Retina (tissue), 1 donor: ENCODE results near the gene HBA2.
"Not testable (repeated sequence)": the region's sequence is repeated elsewhere in the genome, so short reads cannot be mapped to it uniquely, and the experiment has no call there.

Source experiments
- DNase-seq: peaks from one replicate; pipeline ENCODE4 v3.0.0-alpha.2; 2016

The HBA2 gene

DNA sequence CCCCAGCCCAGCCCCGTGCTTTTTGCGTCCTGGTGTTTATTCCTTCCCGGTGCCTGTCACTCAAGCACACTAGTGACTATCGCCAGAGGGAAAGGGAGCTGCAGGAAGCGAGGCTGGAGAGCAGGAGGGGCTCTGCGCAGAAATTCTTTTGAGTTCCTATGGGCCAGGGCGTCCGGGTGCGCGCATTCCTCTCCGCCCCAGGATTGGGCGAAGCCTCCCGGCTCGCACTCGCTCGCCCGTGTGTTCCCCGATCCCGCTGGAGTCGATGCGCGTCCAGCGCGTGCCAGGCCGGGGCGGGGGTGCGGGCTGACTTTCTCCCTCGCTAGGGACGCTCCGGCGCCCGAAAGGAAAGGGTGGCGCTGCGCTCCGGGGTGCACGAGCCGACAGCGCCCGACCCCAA lies 3.3 kb downstream of the HBA2 start:
- DNase-seq, result not testable (repeated sequence)

- DNase-seq, result not testable (repeated sequence)
Measured at GRCh38 chr16:176477-177382, 4.1 kb downstream of the HBA2 start, which contains the start of gene HBA1. Gene HBA1 (plus strand): TSS chr16:176680. CDS start chr16:176717, 37 bp downstream.

DNA sequence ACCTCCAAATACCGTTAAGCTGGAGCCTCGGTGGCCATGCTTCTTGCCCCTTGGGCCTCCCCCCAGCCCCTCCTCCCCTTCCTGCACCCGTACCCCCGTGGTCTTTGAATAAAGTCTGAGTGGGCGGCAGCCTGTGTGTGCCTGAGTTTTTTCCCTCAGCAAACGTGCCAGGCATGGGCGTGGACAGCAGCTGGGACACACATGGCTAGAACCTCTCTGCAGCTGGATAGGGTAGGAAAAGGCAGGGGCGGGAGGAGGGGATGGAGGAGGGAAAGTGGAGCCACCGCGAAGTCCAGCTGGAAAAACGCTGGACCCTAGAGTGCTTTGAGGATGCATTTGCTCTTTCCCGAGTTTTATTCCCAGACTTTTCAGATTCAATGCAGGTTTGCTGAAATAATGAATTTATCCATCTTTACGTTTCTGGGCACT lies 4.7 kb downstream of the HBA2 start:
- no peak for DNase-seq

DNA sequence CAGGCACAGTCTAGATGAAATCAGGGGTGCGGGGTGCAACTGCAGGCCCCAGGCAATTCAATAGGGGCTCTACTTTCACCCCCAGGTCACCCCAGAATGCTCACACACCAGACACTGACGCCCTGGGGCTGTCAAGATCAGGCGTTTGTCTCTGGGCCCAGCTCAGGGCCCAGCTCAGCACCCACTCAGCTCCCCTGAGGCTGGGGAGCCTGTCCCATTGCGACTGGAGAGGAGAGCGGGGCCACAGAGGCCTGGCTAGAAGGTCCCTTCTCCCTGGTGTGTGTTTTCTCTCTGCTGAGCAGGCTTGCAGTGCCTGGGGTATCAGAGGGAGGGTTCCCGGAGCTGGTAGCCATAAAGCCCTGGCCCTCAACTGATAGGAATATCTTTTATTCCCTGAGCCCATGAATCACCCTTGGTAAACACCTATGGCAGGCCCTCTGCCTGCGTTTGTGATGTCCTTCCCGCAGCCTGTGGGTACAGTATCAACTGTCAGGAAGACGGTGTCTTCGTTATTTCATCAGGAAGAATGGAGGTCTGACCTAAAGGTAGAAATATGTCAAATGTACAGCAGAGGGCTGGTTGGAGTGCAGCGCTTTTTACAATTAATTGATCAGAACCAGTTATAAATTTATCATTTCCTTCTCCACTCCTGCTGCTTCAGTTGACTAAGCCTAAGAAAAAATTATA lies 5.4 kb downstream of the HBA2 start:
- DNase-seq, result no peak

- DNase-seq, result no peak
Measured at GRCh38 chr16:178668-179015, 6.0 kb downstream of the HBA2 start.

DNA sequence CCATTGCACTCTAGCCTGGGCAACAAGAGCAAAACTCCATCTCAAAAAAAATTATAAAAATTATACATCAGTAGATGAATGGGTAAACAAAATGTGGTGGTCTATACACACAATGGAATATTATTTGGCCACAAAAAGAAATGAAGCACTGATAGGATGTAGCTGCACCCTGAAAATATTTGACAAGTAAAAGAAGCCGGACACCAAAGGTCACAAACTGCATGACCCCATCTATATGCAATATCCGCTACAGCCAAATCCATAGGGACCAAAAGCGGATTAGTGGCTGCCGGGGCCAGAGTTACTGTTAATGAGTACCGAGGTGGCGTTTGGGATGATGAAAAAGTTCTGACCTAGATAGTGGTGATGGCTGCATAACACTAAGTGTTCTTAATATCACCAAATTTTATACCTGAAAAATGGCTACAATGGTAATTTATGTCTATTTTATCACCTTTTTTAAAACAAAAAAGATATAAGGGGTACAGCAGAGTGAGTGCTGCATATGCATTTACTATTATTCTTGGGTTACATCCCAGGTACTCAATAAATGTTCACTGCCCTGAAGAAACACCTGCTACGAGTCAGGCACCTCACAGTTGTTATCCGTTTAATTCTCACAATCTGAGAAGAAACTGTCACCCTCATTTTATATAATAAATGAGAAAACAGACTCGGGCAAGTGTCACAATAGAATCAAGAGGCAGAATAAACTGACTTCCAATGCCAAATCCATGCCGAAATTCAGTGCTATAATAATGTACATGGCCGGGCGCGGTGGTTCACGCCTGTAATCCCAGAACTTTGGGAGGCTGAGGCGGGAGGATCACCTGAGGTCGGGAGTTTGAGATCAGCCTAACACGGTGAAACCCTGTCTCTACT lies 6.8 kb downstream of the HBA2 start:
- DNase-seq, result no peak

DNA sequence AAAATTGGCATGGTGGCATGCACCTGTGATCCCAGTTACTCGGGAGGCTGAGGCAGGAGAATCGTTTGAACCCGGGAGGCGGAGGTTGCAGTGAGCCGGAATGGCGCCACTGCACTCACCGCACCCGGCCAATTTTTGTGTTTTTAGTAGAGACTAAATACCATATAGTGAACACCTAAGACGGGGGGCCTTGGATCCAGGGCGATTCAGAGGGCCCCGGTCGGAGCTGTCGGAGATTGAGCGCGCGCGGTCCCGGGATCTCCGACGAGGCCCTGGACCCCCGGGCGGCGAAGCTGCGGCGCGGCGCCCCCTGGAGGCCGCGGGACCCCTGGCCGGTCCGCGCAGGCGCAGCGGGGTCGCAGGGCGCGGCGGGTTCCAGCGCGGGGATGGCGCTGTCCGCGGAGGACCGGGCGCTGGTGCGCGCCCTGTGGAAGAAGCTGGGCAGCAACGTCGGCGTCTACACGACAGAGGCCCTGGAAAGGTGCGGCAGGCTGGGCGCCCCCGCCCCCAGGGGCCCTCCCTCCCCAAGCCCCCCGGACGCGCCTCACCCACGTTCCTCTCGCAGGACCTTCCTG lies 7.5 kb downstream of the HBA2 start, which contains the start of gene HBQ1:
Gene HBQ1, plus strand, starts transcription at position 359 of the 575 bp plus-strand sequence. Its CDS starts 28 bp downstream, at position 387.
- peak; percentile 54 for DNase-seq

- peak; percentile 91 for DNase-seq
Measured at GRCh38 chr16:180681-181564, 8.2 kb downstream of the HBA2 start.

GRCh38 chr16:181565-182021 lies 8.9 kb downstream of the HBA2 start:
- no peak for DNase-seq

DNA sequence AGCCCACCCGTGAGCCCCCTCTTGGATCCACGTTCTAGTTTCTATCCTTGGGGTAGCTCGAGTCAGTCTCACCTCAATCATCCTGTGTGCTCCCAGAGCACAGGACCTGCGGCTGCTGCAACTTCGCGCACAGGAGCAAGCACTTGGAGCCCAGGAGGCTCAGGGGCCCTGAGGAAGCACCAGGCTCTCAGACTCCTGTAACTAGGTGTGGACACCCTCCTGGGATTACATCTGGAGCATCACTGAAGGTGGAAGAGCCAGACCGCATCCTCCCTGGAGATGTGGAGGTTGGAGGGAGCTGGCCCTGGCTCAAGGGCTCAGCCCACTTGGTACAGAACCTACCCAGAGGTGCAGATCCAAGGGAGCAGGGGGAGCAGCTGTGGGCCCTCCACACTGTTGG lies 10.3 kb downstream of the HBA2 start:
- no peak for DNase-seq

DNA sequence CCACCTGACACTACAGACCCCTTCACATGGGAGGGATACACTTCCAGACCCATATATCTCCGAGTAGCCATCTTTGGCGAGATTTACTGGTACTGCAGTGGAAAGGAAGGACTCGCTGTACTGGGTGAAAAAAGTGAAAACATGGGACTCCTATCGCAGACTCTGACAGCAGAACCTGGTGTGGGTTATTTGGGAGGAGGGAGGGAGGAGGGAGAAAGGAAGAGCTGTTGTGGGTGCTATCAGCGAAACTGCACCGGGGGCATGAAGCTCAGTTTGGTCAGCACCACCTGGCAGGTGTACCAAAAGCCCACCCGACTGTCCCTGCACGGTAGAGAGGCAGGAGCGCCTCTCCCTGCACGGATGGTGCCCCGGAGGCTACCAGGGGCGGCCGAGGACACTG lies 12.5 kb downstream of the HBA2 start:
- no peak for DNase-seq

DNA sequence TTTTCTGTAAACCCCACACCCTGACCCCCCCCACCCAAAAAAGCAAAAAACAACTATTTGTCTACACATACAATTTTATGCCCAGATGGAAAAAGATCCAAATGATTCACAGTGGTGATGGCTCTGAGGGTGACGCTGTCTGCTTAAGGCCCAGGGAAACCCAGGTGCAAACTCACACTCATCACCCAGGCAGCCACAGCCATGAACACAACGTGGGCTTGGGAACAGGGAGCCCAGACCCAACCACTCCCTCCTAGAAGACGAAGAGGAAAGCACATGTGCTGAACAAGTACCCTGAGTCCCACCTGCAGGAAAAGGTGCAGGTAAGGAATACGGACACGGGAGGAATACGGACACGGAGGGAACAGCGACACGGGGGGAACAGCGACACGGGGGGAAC lies 13.0 kb downstream of the HBA2 start:
- no peak for DNase-seq

DNA sequence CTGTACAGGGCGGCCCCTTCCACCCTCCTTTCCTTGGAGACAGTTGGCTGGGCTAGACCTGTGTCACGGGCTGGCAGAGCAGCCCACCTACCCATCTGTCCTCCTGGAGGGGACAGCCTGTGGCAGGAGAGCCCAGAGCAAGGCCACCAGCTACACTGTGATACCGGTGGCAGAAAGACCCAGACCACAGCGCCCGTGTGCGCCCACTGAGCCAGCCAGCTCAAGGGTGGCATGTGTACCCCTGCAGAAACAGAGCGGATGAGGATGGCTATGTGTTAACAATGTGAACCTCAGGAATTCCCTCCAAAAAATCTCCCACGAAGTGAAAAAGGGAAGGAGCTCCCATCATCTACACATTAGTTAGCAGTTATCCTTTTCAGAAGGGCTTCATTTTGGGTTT lies 14.7 kb downstream of the HBA2 start:
- DNase-seq, result no peak

- no peak for DNase-seq
Measured at GRCh38 chr16:188674-189073, 16.0 kb downstream of the HBA2 start.

GRCh38 chr16:189604-190186 lies 17.0 kb downstream of the HBA2 start:
- no peak for DNase-seq

DNA sequence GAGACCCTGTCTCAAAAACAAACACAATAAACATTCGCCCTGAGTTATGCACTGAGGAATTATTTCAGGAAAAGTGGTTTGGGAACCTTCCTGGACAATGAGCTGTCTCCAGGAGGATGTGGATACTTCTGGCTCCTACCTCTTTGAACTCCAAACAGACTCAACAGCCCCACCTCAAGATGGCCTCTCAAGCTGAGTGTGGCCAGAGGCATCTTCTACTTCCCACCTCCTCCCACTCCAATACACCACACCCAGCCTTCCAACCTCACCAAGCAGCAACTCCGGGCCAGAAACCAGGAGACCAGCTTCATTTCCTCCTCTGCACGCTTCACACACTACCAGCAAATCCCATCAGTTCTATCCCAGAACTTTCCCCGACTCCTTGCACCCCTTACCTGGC lies 19.2 kb downstream of the HBA2 start:
- DNase-seq, result no peak

- DNase-seq, result no peak
Measured at GRCh38 chr16:192686-193085, 20.0 kb downstream of the HBA2 start.

GRCh38 chr16:193441-193840 lies 20.8 kb downstream of the HBA2 start:
- no peak for DNase-seq

- no peak for DNase-seq
Measured at GRCh38 chr16:194516-194915, 21.8 kb downstream of the HBA2 start.

- no peak for DNase-seq
Measured at GRCh38 chr16:200388-200787, 27.7 kb downstream of the HBA2 start.

DNA sequence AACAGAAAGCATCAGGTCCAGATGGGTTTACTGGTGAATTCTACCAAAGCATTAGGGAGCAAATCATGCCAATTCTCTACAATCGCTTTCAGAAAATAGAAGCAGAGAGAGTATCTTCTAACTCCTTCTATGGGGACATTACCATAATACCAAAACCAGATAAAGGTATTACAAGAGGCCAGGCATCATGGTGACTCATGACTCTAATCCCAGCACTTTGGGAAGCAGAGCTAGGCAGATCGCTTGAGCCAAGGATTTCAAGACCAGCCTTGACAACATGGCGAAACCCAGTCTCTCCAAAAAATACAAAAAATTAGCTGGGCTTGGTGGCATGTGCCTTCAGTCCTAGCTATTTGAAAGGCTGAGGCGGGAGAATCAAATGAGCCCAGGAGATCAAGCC lies 30.6 kb downstream of the HBA2 start:
- no peak for DNase-seq
